ENCODE data around the gene PLXNA2. TPM values are rescaled to one million over a fixed set of nuclear protein-coding genes. Genes with fewer than 3 reads are reported as not detected.
A peak's percentile ranks its signal among the peaks of the same experiment; 100 is the strongest.

PLXNA2 gene
- total RNA-seq, 1 experiment from 2014 or later, result 10.2 TPM

DNA sequence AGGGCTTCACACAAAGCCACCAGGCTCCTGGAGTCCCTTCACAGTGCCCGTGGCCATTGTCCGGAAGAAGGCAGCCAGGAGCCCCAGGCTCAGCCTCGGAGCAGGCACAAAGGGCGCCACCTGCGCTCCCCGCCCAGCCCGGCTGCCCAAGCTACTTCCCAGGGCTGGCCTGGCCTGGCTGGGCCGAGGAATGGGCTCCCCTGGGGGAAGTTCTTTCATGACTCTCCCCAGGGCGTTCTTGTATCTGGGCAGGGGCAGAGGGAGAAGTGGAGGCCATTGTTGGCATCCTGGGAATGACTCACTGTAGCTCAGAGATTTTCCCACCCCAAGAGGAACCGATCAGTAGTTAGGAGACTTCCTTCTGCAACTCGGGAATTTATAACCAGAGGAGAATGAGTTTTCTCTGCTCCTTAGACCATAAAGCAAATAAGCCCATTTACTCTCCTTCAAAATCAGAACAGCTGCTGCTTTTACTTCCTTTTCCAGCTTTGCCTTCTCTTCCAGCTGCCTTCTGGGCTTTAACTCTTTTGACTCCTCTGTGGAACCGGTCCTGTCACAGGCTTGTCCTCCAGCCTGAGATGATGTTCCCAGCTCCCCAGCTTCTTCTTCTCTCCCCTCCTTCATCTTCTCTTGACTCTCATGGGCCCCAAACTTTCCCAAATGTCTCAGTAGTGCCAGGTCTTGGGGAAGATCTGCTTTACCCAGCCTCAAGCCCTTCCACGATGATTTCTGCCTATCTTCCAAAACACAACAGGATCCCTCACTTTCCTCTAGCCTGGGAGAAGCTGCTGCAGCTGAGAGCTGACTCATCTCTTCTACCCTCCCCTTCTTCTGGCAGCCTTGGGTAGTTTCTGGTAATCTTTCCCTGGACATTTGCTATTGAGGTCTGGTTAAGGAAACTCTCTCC is 214.6 kb downstream of the PLXNA2 start:
- ChIA-PET POLR2A (ENCODE audit: unreplicated experiment) (no interaction called here), CTCF (no interaction called here)
- no peaks in the 10 kb centered on the region for H3K79me2 ChIP-seq (ENCODE audit: low read depth)
- H3F3A ChIP-seq (ENCODE audit: insufficient read depth, low read depth), result no peaks in the 10 kb centered on the region
- no peaks in the 10 kb centered on the region for H3K4me1 ChIP-seq (replicated peaks; ENCODE audit: insufficient read depth)
- no peak overlapping the region for H3K27ac ChIP-seq
- no peak overlapping the region for H3K4me2 ChIP-seq
- intact Hi-C loops (cut with micrococcal nuclease; ENCODE audit: unreplicated experiment), result loop anchor here (10.0 kb wide), 1 partner anchor 1535 kb away; no protein-coding TSS in a partner anchor
- TF ChIP-seq EZH2 (IDR thresholded peaks at IDR 0.05; ENCODE audit: low read depth) (no peak), CTCF (conservative IDR thresholded peaks at IDR 0.05) (no peak)
- no peaks in the 10 kb centered on the region for H3K9me3 ChIP-seq (ENCODE audit: insufficient read depth, low read depth)
- peak in 1 of 2 experiments; percentile 27 for DNase-seq
- H3K27me3 ChIP-seq (ENCODE audit: insufficient read depth, low read depth), result no peaks in the 10 kb centered on the region
- no peaks in the 10 kb centered on the region for H3K9me2 ChIP-seq (ENCODE audit: insufficient read depth)
- no peak overlapping the region for H2AFZ ChIP-seq
- no peak overlapping the region for H3K4me3 ChIP-seq
- H4K20me1 ChIP-seq (ENCODE audit: insufficient read depth), result no peaks in the 10 kb centered on the region
- no peaks in the 10 kb centered on the region for H3K36me3 ChIP-seq (ENCODE audit: low read depth)
- no TSS peak for BruUV-seq (replicated peaks)

DNA sequence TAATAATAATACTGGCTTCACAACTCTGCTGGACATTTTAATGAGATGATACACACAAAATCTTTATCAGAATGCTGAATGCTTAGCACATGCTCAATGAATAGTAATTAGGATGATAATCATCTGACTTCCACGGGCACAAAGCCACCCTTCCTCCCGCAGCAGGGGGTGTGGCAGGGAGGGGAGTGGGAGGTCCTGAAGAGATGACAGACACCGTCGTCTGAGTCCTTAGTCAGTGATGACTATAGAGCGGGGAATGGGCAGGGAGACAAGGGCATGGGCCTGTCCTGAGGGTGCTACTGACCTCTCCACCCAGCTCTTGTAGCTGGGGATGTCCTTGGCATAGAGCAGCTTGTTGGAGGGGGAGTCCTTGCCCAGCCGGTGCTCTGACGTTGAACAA is 215.7 kb downstream of the PLXNA2 start:
- CTCF ChIA-PET, result no interaction called here
- BruUV-seq (replicated peaks), result no TSS peak
- no peaks in the 10 kb centered on the region for H3K36me3 ChIP-seq (ENCODE audit: low read depth)

GRCh38 chr1:208027861-208028260 is 216.3 kb downstream of the PLXNA2 start:
- ChIA-PET CTCF (no interaction called here), POLR2A (ENCODE audit: unreplicated experiment) (no interaction called here)
- H3F3A ChIP-seq (ENCODE audit: insufficient read depth, low read depth), result no peaks in the 10 kb centered on the region
- no peaks in the 10 kb centered on the region for H3K79me2 ChIP-seq (ENCODE audit: low read depth)
- no peaks in the 10 kb centered on the region for H4K20me1 ChIP-seq (ENCODE audit: insufficient read depth)
- H3K27ac ChIP-seq, result no peak overlapping the region
- H2AFZ ChIP-seq, result no peak overlapping the region
- H3K9me3 ChIP-seq (ENCODE audit: insufficient read depth, low read depth), result no peaks in the 10 kb centered on the region
- DNase-seq, result no peak
- H3K4me2 ChIP-seq, result no peak overlapping the region
- no peaks in the 10 kb centered on the region for H3K27me3 ChIP-seq (ENCODE audit: insufficient read depth, low read depth)
- H3K36me3 ChIP-seq (ENCODE audit: low read depth), result no peaks in the 10 kb centered on the region
- intact Hi-C loops (cut with micrococcal nuclease; ENCODE audit: unreplicated experiment), result loop anchor here (10.0 kb wide), 1 partner anchor 1537 kb away; no protein-coding TSS in a partner anchor
- TF ChIP-seq CTCF (conservative IDR thresholded peaks at IDR 0.05), result no peak
- no peak for TF ChIP-seq EZH2 (IDR thresholded peaks at IDR 0.05; ENCODE audit: low read depth)
- no peak overlapping the region for H3K4me3 ChIP-seq
- no TSS peak for BruUV-seq (replicated peaks)
- H3K4me1 ChIP-seq (replicated peaks; ENCODE audit: insufficient read depth), result no peaks in the 10 kb centered on the region
- H3K9me2 ChIP-seq (ENCODE audit: insufficient read depth), result no peaks in the 10 kb centered on the region

More for the DNA sequence above, 215.7 kb downstream of the PLXNA2 start:
- no peak for DNase-seq
- Histone ChIP-seq H3K79me2 (ENCODE audit: low read depth) (no peaks in the 10 kb centered on the region), H3K27me3 (ENCODE audit: insufficient read depth, low read depth) (no peaks in the 10 kb centered on the region), H4K20me1 (ENCODE audit: insufficient read depth) (no peaks in the 10 kb centered on the region), H3K27ac (no peak overlapping the region), H3K9me3 (ENCODE audit: insufficient read depth, low read depth) (no peaks in the 10 kb centered on the region), H3K4me1 (replicated peaks; ENCODE audit: insufficient read depth) (no peaks in the 10 kb centered on the region), H3K4me2 (no peak overlapping the region), H3K4me3 (no peak overlapping the region), H2AFZ (no peak overlapping the region), H3K9me2 (ENCODE audit: insufficient read depth) (no peaks in the 10 kb centered on the region), H3F3A (ENCODE audit: insufficient read depth, low read depth) (no peaks in the 10 kb centered on the region)
- TF ChIP-seq CTCF (conservative IDR thresholded peaks at IDR 0.05), result no peak
- no peak for TF ChIP-seq EZH2 (IDR thresholded peaks at IDR 0.05; ENCODE audit: low read depth)
- intact Hi-C loops (cut with micrococcal nuclease; ENCODE audit: unreplicated experiment), result loop anchor here (10.0 kb wide), 1 partner anchor 1536 kb away; no protein-coding TSS in a partner anchor
- POLR2A ChIA-PET (ENCODE audit: unreplicated experiment), result no interaction called here

Data from PC-9 (cell line).